Esophagus muscularis mucosa (tissue), 4 donors: ENCODE measurements around the gene CCM2L. TPM values are rescaled to one million over a fixed set of nuclear protein-coding genes. Genes with fewer than 3 reads are reported as not detected.

ENCODE experiments used
- DNase-seq: peaks from one replicate; pipeline ENCODE4 v3.0.0-alpha.2; 2017; ENCODE audit errors: extremely low spot score
- H3K27ac ChIP-seq, 4 donors: fragments of 200-600 bp; sonication (generic); replicated peaks in 1 of 4; 1 replicate in 3 of 4; 2 replicates in 1 of 4; pipeline ENCODE4 v1.5.1; 2016 to 2019; ENCODE audit warnings: mild to moderate bottlenecking in 1 of 4
- H3K27me3 ChIP-seq, 4 donors: fragments of 200-600 bp; sonication (generic); one replicate each; pipeline versions ENCODE4 v1.5.1 to v1.6.0; 2016 to 2019
- H3K36me3 ChIP-seq, 4 donors: fragments of 200-600 bp; sonication (generic); one replicate each; pipeline ENCODE4 v1.5.1; 2016 to 2019
- H3K4me1 ChIP-seq, 4 donors: fragments of 200-600 bp; sonication (generic); one replicate each; pipeline ENCODE4 v1.5.1; 2016 to 2019
- H3K4me3 ChIP-seq, 4 donors: fragments of 200-600 bp; sonication (generic); 1 replicate in 2 of 4; 2 replicates in 2 of 4; pipeline ENCODE4 v1.5.1; 2016 to 2019; ENCODE audit warnings: mild to moderate bottlenecking in 4 of 4, moderate library complexity in 1 of 4
- H3K9me3 ChIP-seq, 4 donors: fragments of 200-600 bp; sonication (generic); 1 replicate in 3 of 4; 2 replicates in 1 of 4; pipeline ENCODE4 v1.5.1; 2016 to 2019
- CTCF ChIP-seq, 3 experiments: fragments of 200-600 bp in 2 of 3; fragments of 450-650 bp in 1 of 3; sonication (generic) in 2 of 3; IDR thresholded peaks; one replicate each; pipeline ENCODE4 v1.5.1; 2017 to 2019; ENCODE audit warnings: antibody characterized with exemption in 3 of 3, mild to moderate bottlenecking in 2 of 3, moderate library complexity in 1 of 3
- EP300 ChIP-seq: sonication (generic); formaldehyde crosslinking; IDR thresholded peaks from one replicate; pipeline ENCODE4 v1.6.1; 2017; ENCODE audit warnings: antibody characterized with exemption
- POLR2A ChIP-seq: fragments of 450-650 bp; IDR thresholded peaks from one replicate; pipeline ENCODE4 v1.6.1; 2017; ENCODE audit warnings: antibody characterized with exemption, moderate library complexity, mild to moderate bottlenecking, low read depth
- POLR2AphosphoS5 ChIP-seq, 2 donors: sonication (generic); formaldehyde crosslinking; IDR thresholded peaks; one replicate each; pipeline ENCODE4 v1.6.1; 2017; ENCODE audit warnings: antibody characterized with exemption in 2 of 2
- WGBS: methylation state at CpG from one replicate; pipeline ENCODE4 v1.1.5; 2018; 5-methylcytosine and 5-hydroxymethylcytosine counted together
- intact Hi-C: fragments of 100-400 bp; cut with DNase I; formaldehyde crosslinking; loops from one replicate; pipeline ENCODE4 v1.15.1; 2023
- total RNA-seq, 4 donors: library from RNA; depleted of rRNA; stranded (reverse); fragments of >200 nt; gene quantifications; one replicate each; pipeline versions ENCODE4 v1.1.0 to v1.2.1, GENCODE V29; 2016

Gene CCM2L
- total RNA-seq, 4 donors from 2014 or later, result 6.0 to 12.1 (median 10.4) TPM

DNA sequence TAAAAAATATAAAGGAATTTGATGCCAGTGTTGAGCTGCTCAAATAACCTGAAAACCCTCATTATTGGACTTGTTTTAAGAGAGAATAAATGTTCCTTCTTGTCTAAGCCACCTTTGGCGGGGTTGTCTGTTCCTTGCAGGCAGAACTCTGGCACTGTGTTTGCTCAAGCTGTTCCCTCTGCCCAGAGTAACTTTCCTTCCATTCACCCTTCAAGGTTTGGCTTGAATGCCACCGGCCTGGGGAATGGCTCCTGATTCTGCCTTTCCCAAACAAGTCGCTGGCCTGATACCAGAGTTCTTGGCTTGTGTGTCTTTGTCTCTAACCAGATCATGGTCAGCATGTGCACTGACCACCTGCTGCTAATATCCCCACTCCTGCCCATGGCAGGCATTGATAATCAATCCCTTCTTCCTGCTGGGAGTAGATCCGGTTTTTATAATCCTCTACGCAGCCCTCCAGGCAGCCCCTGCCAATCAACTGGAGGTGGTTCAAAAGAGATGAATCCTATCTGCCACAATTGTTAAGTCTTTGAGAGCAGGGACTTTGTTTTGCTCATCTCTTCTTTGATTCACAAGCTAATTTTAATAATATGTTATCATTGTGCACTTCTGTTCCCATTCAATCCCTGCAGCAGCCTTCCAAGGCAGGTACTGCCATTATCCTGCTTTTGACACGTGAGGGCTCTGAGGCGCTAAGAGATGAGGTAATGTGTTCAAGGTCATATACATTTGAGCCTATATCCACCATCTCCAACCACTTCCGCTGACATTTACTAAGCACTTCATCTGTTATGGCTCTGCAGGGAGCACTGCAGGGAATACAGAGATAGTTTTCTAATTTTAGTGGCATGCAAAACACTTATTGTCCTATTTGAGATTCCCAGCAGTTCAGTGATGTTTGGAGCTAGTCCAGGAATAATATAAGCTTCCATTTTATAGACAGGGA, 3.1 kb upstream of the CCM2L start:
- Histone ChIP-seq H3K27ac (peak overlapping the region in 2 of 4 donors; percentile 45 to 54), H3K36me3 (no peaks in the 10 kb centered on the region), H3K27me3 (peaks cover 0 to 34% (median 0%) of the 10 kb centered on the region in 4 donors), H3K4me3 (no peak overlapping the region), H3K4me1 (peaks cover 0 to 32% (median 8%) of the 10 kb centered on the region in 4 donors), H3K9me3 (no peaks in the 10 kb centered on the region)
- DNase-seq, result no peak
- 65% methylated on average over 8 of the region's 8 CpGs for WGBS
- no peak for TF ChIP-seq POLR2A
- no peak for TF ChIP-seq EP300
- TF ChIP-seq CTCF (IDR thresholded peaks at IDR 0.05), result no peak
- no peak for TF ChIP-seq POLR2AphosphoS5 (IDR thresholded peaks at IDR 0.05)
- intact Hi-C loops, result no loop called here

DNA sequence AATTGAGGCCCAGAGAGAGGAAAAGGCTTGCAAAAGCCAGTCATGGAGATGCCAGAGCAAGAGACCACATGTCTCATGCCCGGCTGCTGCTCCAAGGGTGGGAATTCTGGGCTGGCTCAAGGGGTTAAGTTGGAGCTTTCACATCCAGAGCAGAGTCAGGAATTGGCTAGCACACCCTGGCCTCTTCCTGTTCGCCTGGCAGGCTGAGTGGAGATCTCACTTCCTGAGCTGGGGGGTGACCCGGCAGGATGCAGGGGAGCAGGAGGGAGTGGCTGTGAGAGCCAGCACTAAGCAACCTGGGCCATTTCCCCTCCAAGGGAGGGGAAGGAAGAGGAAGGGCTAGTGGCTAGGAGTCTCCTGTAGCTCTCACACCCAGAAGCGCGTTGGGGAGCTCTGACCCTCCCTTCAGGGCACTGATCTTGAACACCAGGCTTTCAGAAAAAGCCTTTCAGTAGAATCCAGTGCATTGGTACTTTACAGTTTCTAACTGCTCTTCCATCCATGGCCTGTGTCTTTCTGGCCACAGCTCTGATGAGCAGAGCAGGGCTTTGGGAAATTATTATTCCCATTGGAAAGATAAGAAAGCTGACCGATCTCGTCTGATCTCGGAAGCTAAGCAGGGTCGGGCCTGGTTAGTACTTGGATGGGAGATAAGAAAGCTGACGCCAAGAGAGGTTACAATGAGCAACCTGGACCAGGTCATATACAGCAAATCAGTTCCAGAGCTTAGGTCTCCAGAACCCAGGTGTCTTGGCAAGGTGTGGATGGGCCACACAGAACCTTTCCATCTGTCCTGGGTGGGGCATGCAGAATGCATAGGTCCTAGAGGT, 2.2 kb upstream of the CCM2L start:
- intact Hi-C loops, result no loop called here
- DNase-seq, result no peak

DNA sequence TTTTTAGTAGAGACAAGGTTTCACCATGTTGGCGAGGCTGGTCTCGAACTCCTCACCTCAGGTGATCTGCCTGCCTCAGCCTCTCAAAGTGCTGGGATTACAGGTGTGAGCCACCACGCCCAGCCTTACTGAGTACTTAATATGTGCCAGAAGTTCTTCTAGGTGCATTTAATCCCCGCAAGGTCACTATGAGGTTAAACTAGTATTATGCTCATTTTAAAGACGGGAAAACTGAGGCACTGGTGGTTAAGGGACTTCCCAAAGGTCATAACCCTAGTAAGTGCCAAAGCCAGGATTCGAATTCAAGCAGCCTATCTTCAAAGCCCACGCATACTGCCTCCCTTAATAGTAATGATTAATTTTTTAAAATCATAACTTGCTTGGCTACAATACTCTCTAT, 674 bp upstream of the CCM2L start:
- H3K9me3 ChIP-seq, result no peaks in the 10 kb centered on the region
- H3K27ac ChIP-seq, result peak overlapping the region in 3 of 4 donors; percentile 49 to 68 (median 50)
- H3K36me3 ChIP-seq, result no peaks in the 10 kb centered on the region
- TF ChIP-seq EP300 (no peak), CTCF (IDR thresholded peaks at IDR 0.05) (no peak), POLR2A (no peak), POLR2AphosphoS5 (IDR thresholded peaks at IDR 0.05) (no peak)
- WGBS, result 82% methylated on average over 7 of the region's 7 CpGs
- intact Hi-C loops, result no loop called here
- peaks cover 0 to 32% (median 8%) of the 10 kb centered on the region in 4 donors for H3K4me1 ChIP-seq
- H3K4me3 ChIP-seq, result no peak overlapping the region
- DNase-seq, result no peak
- H3K27me3 ChIP-seq, result peaks cover 0 to 58% (median 0%) of the 10 kb centered on the region in 4 donors

More for the DNA sequence above, 2.2 kb upstream of the CCM2L start:
- Histone ChIP-seq H3K4me3 (no peak overlapping the region), H3K4me1 (peaks cover 0 to 32% (median 8%) of the 10 kb centered on the region in 4 donors), H3K27ac (peak overlapping the region in 2 of 4 donors; percentile 18 to 54), H3K27me3 (peaks cover 0 to 43% (median 0%) of the 10 kb centered on the region in 4 donors), H3K9me3 (no peaks in the 10 kb centered on the region), H3K36me3 (no peaks in the 10 kb centered on the region)
- TF ChIP-seq POLR2AphosphoS5 (IDR thresholded peaks at IDR 0.05), result peak; percentile 44 to 45
- TF ChIP-seq POLR2A, result no peak
- WGBS, result 43% methylated on average over 8 of the region's 10 CpGs

DNA sequence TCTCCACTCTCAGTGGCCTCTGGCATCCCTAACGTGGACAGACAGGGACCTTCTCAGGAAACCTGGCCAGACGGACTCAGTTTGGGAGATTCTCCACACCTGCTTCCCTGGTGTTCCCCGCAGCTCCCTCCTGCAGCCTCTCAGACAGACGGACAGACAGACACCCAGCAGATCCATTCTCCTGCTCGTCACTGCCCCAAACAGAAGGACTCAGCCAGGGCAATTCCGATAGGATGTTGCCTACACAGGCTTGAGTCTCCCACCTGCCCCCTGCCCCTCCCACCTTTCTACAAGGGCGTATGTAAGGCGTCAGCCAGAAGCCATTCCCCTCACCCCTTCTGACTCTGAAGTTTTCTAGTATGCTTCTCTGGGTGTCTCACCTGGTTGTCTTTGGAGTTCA, 428 bp downstream of the CCM2L start:
- WGBS, result 27% methylated on average over 5 of the region's 8 CpGs
- no peak for TF ChIP-seq CTCF (IDR thresholded peaks at IDR 0.05)
- TF ChIP-seq EP300, result no peak
- no peak for TF ChIP-seq POLR2AphosphoS5 (IDR thresholded peaks at IDR 0.05)
- no peak for TF ChIP-seq POLR2A
- Histone ChIP-seq H3K27me3 (peaks cover 0 to 69% (median 0%) of the 10 kb centered on the region in 4 donors), H3K9me3 (no peaks in the 10 kb centered on the region), H3K4me1 (peaks cover 0 to 38% (median 8%) of the 10 kb centered on the region in 4 donors), H3K27ac (peak overlapping the region in 3 of 4 donors; percentile 22 to 68 (median 49)), H3K4me3 (peak overlapping the region; percentile 37 to 51 (median 38)), H3K36me3 (no peaks in the 10 kb centered on the region)
- intact Hi-C loops, result no loop called here
- no peak for DNase-seq
